Adrenal gland (tissue), 5 donors: ENCODE results near the gene MPL.

Source experiments
- CTCF ChIP-seq, 6 experiments: fragments of 450-650 bp in 4 of 6; fragments of 200-600 bp in 2 of 6; sonication (generic) in 1 of 6; IDR thresholded peaks; 1 replicate in 5 of 6; 2 replicates in 1 of 6; pipeline versions ENCODE4 v1.5.1 to v1.8.0; 2016 to 2021; ENCODE audit warnings: antibody characterized with exemption in 6 of 6, mild to moderate bottlenecking in 2 of 6, moderate library complexity in 1 of 6
- POLR2A ChIP-seq, 2 donors: fragments of 450-650 bp; IDR thresholded peaks; one replicate each; pipeline ENCODE4 v1.6.1; 2017; ENCODE audit warnings: antibody characterized with exemption in 2 of 2, mild to moderate bottlenecking in 2 of 2, moderate library complexity in 1 of 2
- donor health status: DM: no; HTN: no; CAD: no.

GRCh38 chr1:43315481-43315880 is 22.1 kb upstream of the MPL start:
- no peak for TF ChIP-seq CTCF (IDR thresholded peaks at IDR 0.05)
- TF ChIP-seq POLR2A (IDR thresholded peaks at IDR 0.05): no peak
